Esophagus squamous epithelium (tissue), 4 donors: ENCODE results near the gene CACNA1B.

Source experiments
- CTCF ChIP-seq, 6 experiments: fragments of 450-650 bp in 4 of 6; fragments of 200-600 bp in 2 of 6; sonication (generic) in 2 of 6; IDR thresholded peaks; one replicate each; pipeline ENCODE4 v1.5.1; 2016 to 2019; ENCODE audit warnings: antibody characterized with exemption in 6 of 6, mild to moderate bottlenecking in 4 of 6, moderate library complexity in 4 of 6
- POLR2A ChIP-seq, 4 donors: fragments of 450-650 bp; IDR thresholded peaks; one replicate each; pipeline ENCODE4 v1.6.1; 2017; ENCODE audit warnings: antibody characterized with exemption in 4 of 4, mild to moderate bottlenecking in 4 of 4, moderate library complexity in 3 of 4

DNA sequence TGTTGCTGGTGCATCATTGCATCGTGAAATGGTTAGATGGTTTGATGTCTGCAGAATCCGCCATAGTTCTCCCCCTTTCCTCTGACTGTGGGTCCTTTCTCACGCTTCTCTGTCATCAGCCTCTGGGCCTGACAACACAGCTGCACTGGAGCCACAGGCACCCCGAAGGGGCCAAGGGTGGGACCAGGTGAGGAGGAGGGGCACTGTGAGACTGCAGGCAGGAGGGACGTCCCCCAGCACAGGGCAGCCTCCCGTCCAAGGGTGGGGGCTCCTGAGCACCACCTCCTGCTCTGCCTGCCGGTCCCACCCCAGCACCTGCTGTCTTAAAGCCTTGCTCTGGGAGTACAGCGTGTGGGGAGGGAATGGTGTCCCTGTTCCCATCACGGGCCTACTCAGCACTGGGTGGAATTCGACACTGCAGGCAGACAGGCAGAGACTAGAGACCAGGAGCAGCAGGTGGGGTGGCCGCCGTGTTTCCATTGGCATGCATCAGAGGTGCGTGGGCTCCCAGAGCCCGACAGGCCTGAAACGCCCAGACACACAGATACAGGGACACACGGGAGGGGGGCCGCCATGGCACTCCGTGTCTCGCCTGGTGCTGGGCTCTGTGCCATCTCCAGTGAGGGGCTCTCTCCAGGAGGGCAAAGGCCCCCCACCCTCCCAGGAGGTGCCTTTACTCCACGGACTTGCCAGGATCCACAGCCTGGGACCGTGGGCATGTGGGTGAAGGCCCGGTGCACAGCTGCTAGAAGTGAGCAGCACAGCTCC, 15.0 kb downstream of the CACNA1B start:
- no peak for TF ChIP-seq CTCF (IDR thresholded peaks at IDR 0.05)
- no peak for TF ChIP-seq POLR2A (IDR thresholded peaks at IDR 0.05)
